Cardiac muscle cell (in vitro differentiated cells and primary cell): ENCODE data around the gene SPOP. TPM values are rescaled to one million over a fixed set of nuclear protein-coding genes. Genes with fewer than 3 reads are reported as not detected.
A peak's percentile ranks its signal among the peaks of the same experiment; 100 is the strongest.
"Not testable (repeated sequence)": the region's sequence is repeated elsewhere in the genome, so short reads cannot be mapped to it uniquely, and the experiment has no call there.

Experiments
- DNase-seq, 2 donors: peaks; one replicate each; pipeline versions ENCODE4 v3.0.0 to v3.0.0-alpha.2; 2010 to 2017; ENCODE audit warnings: low read depth in 1 of 2, low spot score in 1 of 2
- H3K27ac ChIP-seq: fragments of 200-600 bp; sonication (generic); 2 replicates; pipeline ENCODE4 v1.5.1; 2016
- H3K27me3 ChIP-seq: fragments of 200-600 bp; sonication (generic); 2 replicates; pipeline ENCODE4 v1.6.0; 2016; ENCODE audit warnings: control low read depth
- H3K36me3 ChIP-seq: fragments of 200-600 bp; sonication (generic); 2 replicates; pipeline ENCODE4 v1.5.1; 2016; ENCODE audit warnings: control low read depth
- H3K4me1 ChIP-seq: fragments of 200-600 bp; sonication (generic); 2 replicates; pipeline ENCODE4 v1.8.1; 2017; ENCODE audit warnings: low read depth, mild to moderate bottlenecking, mixed run types
- H3K4me3 ChIP-seq: fragments of 200-600 bp; sonication (generic); 2 replicates; pipeline ENCODE4 v1.5.1; 2016; ENCODE audit warnings: mild to moderate bottlenecking
- H3K9me3 ChIP-seq: fragments of 200-600 bp; sonication (generic); 2 replicates; pipeline ENCODE4 v1.5.1; 2017; ENCODE audit warnings: low read depth, mild to moderate bottlenecking, control low read depth
- polyA plus RNA-seq: library from polyadenylated mRNA; unstranded; fragments of >200 nt; fragmentation: Nextera tagmentation; extraction: Ambion mirVana; gene quantifications from 2 replicates; pipeline ENCODE4 v1.2.1, GENCODE V29; 2016
- total RNA-seq: library from RNA; depleted of rRNA; stranded (reverse); fragments of >200 nt; gene quantifications from 2 replicates; pipeline ENCODE4 v1.2.3, GENCODE V29; 2016
- TF ChIP-seq, protein P1 (sequence below): IDR thresholded peaks from 2 replicates; pipeline ENCODE4 v1.5.1; 2012; ENCODE audit warnings: low read depth, mild to moderate bottlenecking, low read length

The SPOP gene
- total RNA-seq (46.0 and 54.4 TPM in 2 replicates), polyA plus RNA-seq (92.2 and 111 TPM in 2 replicates)

DNA sequence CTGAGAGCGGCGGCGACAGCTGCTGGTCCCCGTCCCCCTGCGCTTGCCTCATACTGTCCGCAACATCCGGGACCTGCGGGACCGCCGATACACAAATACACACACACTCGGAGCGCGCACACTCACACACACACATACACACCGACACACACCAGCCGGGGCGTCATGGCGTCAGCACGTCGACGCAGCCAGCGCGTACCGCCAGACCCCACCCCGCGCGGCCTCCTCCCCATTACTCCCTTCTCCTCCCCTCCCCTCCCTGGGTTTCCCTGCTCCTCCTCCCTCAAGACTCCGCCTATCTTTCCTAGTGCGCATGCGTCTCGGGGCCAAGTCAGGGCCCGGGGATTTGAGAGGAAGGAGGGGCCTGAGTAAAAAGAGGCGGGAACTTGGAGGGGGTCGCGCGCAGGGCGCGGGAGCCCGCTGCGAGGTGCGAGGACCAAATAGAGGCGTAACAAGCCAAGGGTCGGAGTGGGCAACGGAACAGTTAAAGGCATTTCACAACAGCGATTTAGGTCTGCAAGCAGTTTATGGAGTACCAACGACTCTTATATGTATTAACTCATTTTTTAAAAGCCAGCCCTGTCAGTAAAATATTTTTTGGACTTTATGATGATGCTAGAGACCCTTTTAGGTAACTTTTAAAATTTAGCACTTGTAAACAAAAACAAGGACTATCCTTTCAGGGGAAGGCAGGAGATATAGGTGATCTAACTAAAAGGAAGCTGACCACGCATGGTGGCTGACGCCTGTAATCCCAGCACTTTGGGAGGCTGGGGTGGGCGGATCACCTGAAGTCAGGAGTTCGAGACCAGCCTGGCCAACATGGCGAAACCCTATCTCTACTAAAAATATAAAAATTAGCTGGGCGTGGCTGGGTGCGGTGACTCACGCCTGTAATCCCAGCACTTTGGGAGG is at the start of gene SPOP:
TSS of gene SPOP (minus strand) at position 165 of the 915 bp plus-strand sequence. CDS start 55,287 bp downstream, outside the sequence.
- H3K9me3 ChIP-seq, result no peaks in the 10 kb centered on the region
- TF ChIP-seq, protein P1, sequence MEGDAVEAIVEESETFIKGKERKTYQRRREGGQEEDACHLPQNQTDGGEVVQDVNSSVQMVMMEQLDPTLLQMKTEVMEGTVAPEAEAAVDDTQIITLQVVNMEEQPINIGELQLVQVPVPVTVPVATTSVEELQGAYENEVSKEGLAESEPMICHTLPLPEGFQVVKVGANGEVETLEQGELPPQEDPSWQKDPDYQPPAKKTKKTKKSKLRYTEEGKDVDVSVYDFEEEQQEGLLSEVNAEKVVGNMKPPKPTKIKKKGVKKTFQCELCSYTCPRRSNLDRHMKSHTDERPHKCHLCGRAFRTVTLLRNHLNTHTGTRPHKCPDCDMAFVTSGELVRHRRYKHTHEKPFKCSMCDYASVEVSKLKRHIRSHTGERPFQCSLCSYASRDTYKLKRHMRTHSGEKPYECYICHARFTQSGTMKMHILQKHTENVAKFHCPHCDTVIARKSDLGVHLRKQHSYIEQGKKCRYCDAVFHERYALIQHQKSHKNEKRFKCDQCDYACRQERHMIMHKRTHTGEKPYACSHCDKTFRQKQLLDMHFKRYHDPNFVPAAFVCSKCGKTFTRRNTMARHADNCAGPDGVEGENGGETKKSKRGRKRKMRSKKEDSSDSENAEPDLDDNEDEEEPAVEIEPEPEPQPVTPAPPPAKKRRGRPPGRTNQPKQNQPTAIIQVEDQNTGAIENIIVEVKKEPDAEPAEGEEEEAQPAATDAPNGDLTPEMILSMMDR, result no peak
- no peaks in the 10 kb centered on the region for H3K36me3 ChIP-seq
- H3K4me3 ChIP-seq, result peak within 1 kb of the TSS; percentile 64
- no peaks in the 10 kb centered on the region for H3K27me3 ChIP-seq
- DNase-seq, result peak; percentile 99 to 100
- peak within 1 kb of the TSS; percentile 98 for H3K27ac ChIP-seq
- H3K4me1 ChIP-seq, result peaks cover 30% of the 10 kb centered on the region

- peaks cover 9% of the 10 kb centered on the region for H3K4me1 ChIP-seq
- H3K9me3 ChIP-seq, result no peaks in the 10 kb centered on the region
- TF ChIP-seq, protein P1, result no peak
- no peak for DNase-seq
- no peaks in the 10 kb centered on the region for H3K27me3 ChIP-seq
- no peak overlapping the region for H3K27ac ChIP-seq
- no peak overlapping the region for H3K4me3 ChIP-seq
- no peaks in the 10 kb centered on the region for H3K36me3 ChIP-seq
These were observed 49.5 kb upstream of the SPOP start for GRCh38 chr17:49727380-49727779.

- TF ChIP-seq, protein P1, result no peak
- H3K9me3 ChIP-seq, result no peaks in the 10 kb centered on the region
- peaks cover 9% of the 10 kb centered on the region for H3K4me1 ChIP-seq
- H3K27ac ChIP-seq, result no peak overlapping the region
- no peaks in the 10 kb centered on the region for H3K27me3 ChIP-seq
- no peak overlapping the region for H3K4me3 ChIP-seq
- peaks cover 5% of the 10 kb centered on the region for H3K36me3 ChIP-seq
- DNase-seq, result no peak
These were observed 47.7 kb upstream of the SPOP start for GRCh38 chr17:49725452-49726130.

GRCh38 chr17:49724552-49724951 is 46.7 kb upstream of the SPOP start:
- not testable (repeated sequence) for H3K4me3 ChIP-seq, H3K4me1 ChIP-seq, H3K9me3 ChIP-seq, H3K27me3 ChIP-seq, DNase-seq
- peak overlapping the region; percentile 80 for H3K27ac ChIP-seq
- peaks cover 12% of the 10 kb centered on the region for H3K36me3 ChIP-seq

GRCh38 chr17:49723423-49723822 is 45.5 kb upstream of the SPOP start:
- no peaks in the 10 kb centered on the region for H3K27me3 ChIP-seq
- TF ChIP-seq, protein P1, result no peak
- peak; percentile 19 to 66 for DNase-seq
- no peaks in the 10 kb centered on the region for H3K9me3 ChIP-seq
- H3K27ac ChIP-seq, result peak overlapping the region; percentile 80
- H3K36me3 ChIP-seq, result peaks cover 15% of the 10 kb centered on the region
- H3K4me3 ChIP-seq, result no peak overlapping the region
- peaks cover 9% of the 10 kb centered on the region for H3K4me1 ChIP-seq
